Measurements from ENCODE around the gene HIKESHI. TPM values are rescaled to one million over a fixed set of nuclear protein-coding genes. Genes with fewer than 3 reads are reported as not detected.
"Not testable (repeated sequence)": the region's sequence is repeated elsewhere in the genome, so short reads cannot be mapped to it uniquely, and the experiment has no call there.

HIKESHI gene
- total and polyA plus RNA-seq, 8 donors, result 0.87 to 149 (median 31.5) TPM

DNA sequence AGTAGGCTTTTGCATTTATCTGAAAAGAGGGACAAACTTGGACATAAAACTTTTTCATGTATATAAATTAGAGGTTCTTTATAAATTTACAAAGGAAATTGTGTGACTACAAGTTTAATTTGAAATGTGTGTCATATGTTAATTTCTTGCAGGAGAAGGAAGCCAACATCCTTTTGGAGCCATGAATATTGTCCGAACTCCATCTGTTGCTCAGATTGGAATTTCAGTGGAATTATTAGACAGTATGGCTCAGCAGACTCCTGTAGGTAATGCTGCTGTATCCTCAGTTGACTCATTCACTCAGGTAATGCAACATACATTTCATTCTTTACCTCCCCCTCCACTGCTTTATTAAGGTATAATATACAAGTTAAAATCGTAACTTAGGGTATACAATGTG lies 35.2 kb downstream of the HIKESHI start:
- TF ChIP-seq CTCF (IDR thresholded peaks at IDR 0.05) (no peak), EP300 (IDR thresholded peaks at IDR 0.05) (no peak), POLR2AphosphoS5 (IDR thresholded peaks at IDR 0.05) (no peak), POLR2A (IDR thresholded peaks at IDR 0.05) (no peak)
- Histone ChIP-seq H3K36me3 (peaks cover 5 to 67% (median 57%) of the 10 kb centered on the region in 4 donors), H3K27ac (no peak overlapping the region), H3K27me3 (no peaks in the 10 kb centered on the region), H3K4me3 (no peak overlapping the region), H3K4me1 (no peaks in the 10 kb centered on the region), H3K9me3 (peaks cover 0 to 4% (median 0%) of the 10 kb centered on the region in 4 donors)
- no peak for DNase-seq
- intact Hi-C loops (cut with DNase I; ENCODE audit: low total_unique reads), result no loop called here
- 94 to 98% (median 97%) methylated on average over 2 of the region's 2 CpGs for WGBS, 5 donors

- no peak overlapping the region for H3K27ac ChIP-seq
- no peak for DNase-seq
- peaks cover 7 to 51% (median 44%) of the 10 kb centered on the region in 4 donors for H3K36me3 ChIP-seq
- intact Hi-C loops (cut with DNase I; ENCODE audit: low total_unique reads), result no loop called here
- WGBS, 5 donors, result 85 to 92% (median 92%) methylated on average over 3 of the region's 3 CpGs
- no peaks in the 10 kb centered on the region for H3K27me3 ChIP-seq
- no peak overlapping the region for H3K4me3 ChIP-seq
- no peak for TF ChIP-seq POLR2A (IDR thresholded peaks at IDR 0.05)
- no peak for TF ChIP-seq CTCF (IDR thresholded peaks at IDR 0.05)
- no peak for TF ChIP-seq POLR2AphosphoS5 (IDR thresholded peaks at IDR 0.05)
- no peak for TF ChIP-seq EP300 (IDR thresholded peaks at IDR 0.05)
- peaks cover 0 to under 1% (median 0%) of the 10 kb centered on the region in 4 donors for H3K9me3 ChIP-seq
- H3K4me1 ChIP-seq, result no peaks in the 10 kb centered on the region
Observed at GRCh38 chr11:86341382-86341781, 39.3 kb downstream of the HIKESHI start.

DNA sequence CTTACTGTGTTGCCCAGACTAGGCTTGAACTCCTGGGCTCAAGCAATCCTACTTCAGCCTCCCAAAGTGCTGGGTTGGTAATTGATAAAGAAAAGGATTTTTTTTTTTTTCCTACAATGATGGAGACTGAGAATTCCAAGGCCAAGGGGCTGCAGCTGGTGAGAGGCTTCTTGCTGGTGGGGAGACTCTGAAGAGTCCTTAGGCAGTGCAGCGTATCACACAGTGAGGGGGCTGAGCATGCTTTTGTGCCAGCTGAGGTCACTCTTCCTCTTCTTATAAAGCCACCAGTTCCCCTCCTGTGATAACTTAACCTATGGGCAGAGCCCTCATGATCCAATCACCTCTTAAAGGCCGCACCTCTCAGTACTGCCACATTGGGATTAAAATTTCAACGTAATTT lies 44.5 kb downstream of the HIKESHI start:
- Histone ChIP-seq H3K27me3 (no peaks in the 10 kb centered on the region), H3K9me3 (no peaks in the 10 kb centered on the region), H3K4me1 (no peaks in the 10 kb centered on the region), H3K36me3 (peaks cover 4 to 29% (median 17%) of the 10 kb centered on the region in 4 donors), H3K4me3 (no peak overlapping the region), H3K27ac (no peak overlapping the region)
- DNase-seq, result no peak
- TF ChIP-seq EP300 (IDR thresholded peaks at IDR 0.05) (no peak), POLR2A (IDR thresholded peaks at IDR 0.05) (no peak), POLR2AphosphoS5 (IDR thresholded peaks at IDR 0.05) (no peak)
- WGBS, 5 donors, result 92 to 95% (median 94%) methylated on average over 3 of the region's 3 CpGs
- intact Hi-C loops (cut with DNase I; ENCODE audit: low total_unique reads), result no loop called here

DNA sequence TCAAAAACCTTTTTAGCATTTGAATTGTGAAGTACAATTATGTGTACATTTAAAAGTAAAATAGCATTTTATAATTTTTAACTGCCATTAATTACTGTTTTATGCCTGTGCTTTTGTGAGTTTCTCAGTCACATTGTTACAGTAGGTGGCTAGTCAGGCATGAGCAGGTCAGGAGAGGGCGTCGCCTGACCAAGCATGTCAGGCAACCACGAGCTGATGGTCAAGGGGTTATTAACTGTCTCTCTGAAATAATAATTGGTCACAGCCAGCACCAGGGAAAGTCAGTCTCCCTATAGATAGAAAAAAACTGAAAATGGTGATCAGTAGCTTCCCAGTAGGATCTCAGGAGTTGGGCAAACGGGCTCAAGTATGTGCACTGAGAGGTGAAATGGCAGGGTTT lies 53.2 kb downstream of the HIKESHI start:
- DNase-seq, result no peak
- WGBS, 5 donors, result 65 to 77% (median 70%) methylated on average over 4 of the region's 4 CpGs
- no peaks in the 10 kb centered on the region for H3K4me1 ChIP-seq
- no peaks in the 10 kb centered on the region for H3K36me3 ChIP-seq
- no peak for TF ChIP-seq EP300 (IDR thresholded peaks at IDR 0.05)
- H3K4me3 ChIP-seq, result no peak overlapping the region
- no peaks in the 10 kb centered on the region for H3K9me3 ChIP-seq
- intact Hi-C loops (cut with DNase I; ENCODE audit: low total_unique reads), result no loop called here
- no peaks in the 10 kb centered on the region for H3K27me3 ChIP-seq
- H3K27ac ChIP-seq, result no peak overlapping the region

DNA sequence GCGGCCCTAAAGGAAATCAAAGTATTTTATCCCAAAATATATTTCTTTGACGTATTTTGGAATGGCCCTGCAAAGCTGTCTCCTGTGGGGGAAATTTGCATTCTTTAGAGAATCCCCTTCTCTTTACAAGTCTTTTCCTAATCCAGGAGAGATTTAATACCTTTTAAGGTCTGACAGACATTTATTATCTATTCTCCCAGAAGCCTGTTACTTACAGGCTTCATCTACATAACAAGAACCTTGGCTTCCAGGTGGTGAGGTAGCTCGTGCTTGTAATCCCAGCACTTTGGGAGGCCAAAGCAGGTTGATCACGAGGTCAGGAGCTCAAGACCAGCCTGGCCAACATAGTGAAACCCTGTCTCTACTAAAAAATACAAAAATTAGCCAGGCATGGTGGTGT lies 55.4 kb downstream of the HIKESHI start:
- intact Hi-C loops (cut with DNase I; ENCODE audit: low total_unique reads); H3K4me3 ChIP-seq; H3K27me3 ChIP-seq; H3K36me3 ChIP-seq; DNase-seq; H3K27ac ChIP-seq; H3K9me3 ChIP-seq; H3K4me1 ChIP-seq: not testable (repeated sequence)
- WGBS, 5 donors, result 82 to 84% (median 83%) methylated on average over 4 of the region's 4 CpGs

GRCh38 chr11:86358720-86359119 lies 56.7 kb downstream of the HIKESHI start:
- Histone ChIP-seq H3K27me3 (no peaks in the 10 kb centered on the region), H3K4me3 (no peak overlapping the region), H3K36me3 (no peaks in the 10 kb centered on the region), H3K9me3 (peaks cover 0 to 7% (median 0%) of the 10 kb centered on the region in 4 donors), H3K27ac (no peak overlapping the region), H3K4me1 (no peaks in the 10 kb centered on the region)
- intact Hi-C loops (cut with DNase I; ENCODE audit: low total_unique reads), result no loop called here
- TF ChIP-seq CTCF (IDR thresholded peaks at IDR 0.05) (no peak), EP300 (IDR thresholded peaks at IDR 0.05) (no peak), POLR2A (IDR thresholded peaks at IDR 0.05) (no peak), POLR2AphosphoS5 (IDR thresholded peaks at IDR 0.05) (no peak)
- no peak for DNase-seq
- WGBS, 5 donors, result 72 to 82% (median 78%) methylated on average over 3 of the region's 3 CpGs

All from stomach (tissue), 9 donors.